Activated CD8-positive, alpha-beta memory T cell treated with anti-CD3 and anti-CD28 coated beads, Interleukin-2, amount 50 U/mL, for 1 hour (primary cell): ENCODE data around the gene AWAT2.

Experiments
- DNase-seq: peaks from one replicate; pipeline ENCODE4 v3.0.0-alpha.2; 2020; ENCODE audit errors: extremely low read depth

AWAT2 gene

GRCh38 chrX:70042399-70043371 lies 7.1 kb downstream of the AWAT2 start:
- DNase-seq = no peak

DNA sequence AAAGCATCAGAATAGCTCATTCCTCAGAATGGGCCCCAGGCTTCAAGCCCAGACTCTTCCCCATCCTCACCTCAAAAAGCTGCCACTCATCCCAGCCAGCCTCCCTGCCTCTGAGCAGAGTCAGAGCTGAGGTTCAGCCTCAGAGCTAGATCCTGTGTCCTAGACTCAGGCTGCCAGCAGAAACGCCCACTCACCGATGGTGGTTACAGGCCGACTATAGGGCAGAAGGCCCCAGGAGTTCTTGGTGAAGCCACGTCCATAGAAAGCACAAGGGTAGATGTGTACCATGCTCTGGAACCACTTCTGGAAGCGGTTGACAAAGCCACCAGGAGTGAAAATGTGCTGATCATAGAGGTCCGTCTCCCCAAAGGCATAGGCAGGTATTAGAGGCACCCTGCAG lies 7.7 kb downstream of the AWAT2 start:
- DNase-seq = no peak

DNA sequence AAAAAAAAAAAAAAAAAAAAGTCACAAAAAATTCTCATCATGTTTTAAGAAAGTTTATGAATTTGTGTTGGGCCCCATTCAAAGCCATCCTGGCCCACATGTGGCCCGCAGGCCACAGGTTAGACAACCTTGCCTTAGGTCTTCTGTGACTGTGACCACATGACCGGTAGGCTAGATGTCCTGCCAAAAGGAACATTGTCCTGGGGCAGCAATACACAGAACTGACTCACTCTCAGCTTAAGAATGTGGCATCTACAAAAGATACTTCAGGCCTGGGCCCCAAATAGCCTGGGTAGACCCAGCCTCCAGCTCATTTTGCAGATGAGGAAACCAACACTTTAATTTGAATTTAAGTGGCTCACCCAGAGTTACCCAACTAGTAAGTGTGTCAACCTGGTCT lies 10.0 kb downstream of the AWAT2 start:
- DNase-seq = no peak

DNA sequence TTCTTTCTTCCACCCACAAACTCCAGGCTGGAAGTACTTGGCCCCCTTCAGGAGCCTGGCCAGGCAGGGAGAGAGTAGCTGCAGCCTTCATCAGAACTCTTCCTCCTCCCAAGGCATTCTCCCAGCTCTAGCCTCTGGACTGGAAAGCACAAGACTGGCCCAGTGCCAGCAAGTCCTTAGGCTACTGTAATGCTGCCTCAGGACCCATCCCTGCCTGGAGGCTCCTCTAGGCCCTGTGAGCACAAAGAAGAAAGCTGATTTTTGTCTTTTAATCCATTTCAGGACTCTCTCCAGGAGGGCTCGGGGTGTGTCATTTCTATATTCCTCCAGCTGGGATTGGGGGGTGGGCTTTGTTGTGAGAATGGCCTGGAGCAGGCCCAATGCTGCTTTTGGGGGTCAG lies 10.8 kb downstream of the AWAT2 start:
- DNase-seq = no peak

GRCh38 chrX:70038515-70038914 lies 11.2 kb downstream of the AWAT2 start:
- no peak for DNase-seq

- no peak for DNase-seq
Observed at GRCh38 chrX:70034646-70035045, 15.1 kb downstream of the AWAT2 start.

- no peak for DNase-seq
Observed at GRCh38 chrX:70033348-70034051, 16.2 kb downstream of the AWAT2 start.

GRCh38 chrX:70032792-70033191 lies 16.9 kb downstream of the AWAT2 start:
- DNase-seq = no peak

GRCh38 chrX:70030301-70030767 lies 19.4 kb downstream of the AWAT2 start:
- no peak for DNase-seq

DNA sequence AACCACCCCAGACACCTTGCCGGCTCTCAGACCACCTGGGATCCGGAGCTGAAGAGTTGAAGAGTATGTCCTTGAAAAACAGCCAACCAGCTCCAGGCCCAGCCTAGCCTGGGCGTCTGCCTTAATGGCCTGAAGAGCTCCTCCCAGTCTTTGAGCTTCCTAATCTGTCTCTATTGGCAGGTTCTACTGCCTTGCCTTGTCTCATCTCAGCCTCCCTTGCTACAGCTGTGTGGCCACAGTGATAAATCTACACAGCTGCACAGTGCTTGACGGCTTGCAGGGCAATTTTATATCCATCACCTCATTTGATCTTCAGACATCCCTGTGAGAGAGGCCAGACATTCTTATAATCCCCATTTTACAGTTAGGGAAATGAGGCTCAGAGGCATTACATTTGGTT lies 19.9 kb downstream of the AWAT2 start:
- DNase-seq = no peak

GRCh38 chrX:70026851-70027200 lies 22.9 kb downstream of the AWAT2 start:
- no peak for DNase-seq

DNA sequence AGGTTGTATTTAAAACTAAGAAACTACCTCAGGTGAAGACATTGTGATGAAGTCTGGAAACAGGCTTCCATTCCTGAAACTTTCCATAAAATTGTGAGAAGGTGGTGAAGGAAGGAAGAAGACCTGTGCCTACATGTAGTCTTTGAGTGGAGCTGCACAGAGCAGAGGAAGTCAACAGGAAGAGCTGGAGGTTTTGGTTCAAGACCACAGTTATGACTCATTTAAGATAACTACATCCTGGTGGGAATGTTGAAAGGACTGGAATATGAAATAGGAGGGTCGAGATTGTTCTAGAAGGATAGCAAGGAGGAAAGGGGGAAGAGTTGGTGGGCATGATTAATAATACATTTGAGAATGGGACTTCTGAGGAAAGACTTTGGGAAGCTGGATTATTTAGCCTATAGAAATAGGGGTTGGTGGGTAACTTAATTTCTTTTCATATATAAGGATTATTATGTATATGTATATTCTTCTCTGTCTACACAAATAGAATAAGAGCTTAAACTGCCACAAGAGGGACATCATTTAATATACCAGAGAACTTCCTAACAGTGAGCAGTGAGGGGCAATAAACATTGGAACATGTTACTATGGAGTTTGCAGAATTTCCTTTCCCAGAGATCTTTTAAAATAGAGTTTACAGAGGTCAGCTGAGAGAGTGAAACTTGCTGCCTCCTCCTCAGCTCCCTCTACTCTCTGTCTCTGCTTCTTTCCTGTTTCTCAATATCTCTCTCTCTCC lies 23.5 kb downstream of the AWAT2 start:
- no peak for DNase-seq

- no peak for DNase-seq
Observed at GRCh38 chrX:70025464-70025863, 24.3 kb downstream of the AWAT2 start.

- DNase-seq = no peak
Observed at GRCh38 chrX:70022616-70023015, 27.1 kb downstream of the AWAT2 start.

DNA sequence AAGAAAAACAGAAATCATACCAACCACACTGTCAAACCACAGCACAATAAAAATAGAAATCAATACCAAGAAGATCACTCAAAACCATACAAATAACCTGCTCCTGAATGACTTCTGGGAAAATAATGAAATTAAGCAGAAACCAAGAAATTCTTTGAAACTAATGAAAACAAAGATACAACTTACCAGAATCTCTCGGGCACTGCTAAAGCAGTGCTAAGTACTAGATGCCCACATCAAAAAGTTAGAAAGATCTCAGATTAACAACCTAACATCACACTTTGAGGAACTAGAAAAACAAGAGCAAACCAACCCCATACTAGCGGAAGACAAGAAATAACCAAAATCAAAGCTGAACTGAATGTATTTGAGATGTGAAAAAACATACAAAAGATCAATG lies 33.2 kb downstream of the AWAT2 start:
- no peak for DNase-seq

GRCh38 chrX:70013466-70014381 lies 36.0 kb downstream of the AWAT2 start:
- DNase-seq = no peak

DNA sequence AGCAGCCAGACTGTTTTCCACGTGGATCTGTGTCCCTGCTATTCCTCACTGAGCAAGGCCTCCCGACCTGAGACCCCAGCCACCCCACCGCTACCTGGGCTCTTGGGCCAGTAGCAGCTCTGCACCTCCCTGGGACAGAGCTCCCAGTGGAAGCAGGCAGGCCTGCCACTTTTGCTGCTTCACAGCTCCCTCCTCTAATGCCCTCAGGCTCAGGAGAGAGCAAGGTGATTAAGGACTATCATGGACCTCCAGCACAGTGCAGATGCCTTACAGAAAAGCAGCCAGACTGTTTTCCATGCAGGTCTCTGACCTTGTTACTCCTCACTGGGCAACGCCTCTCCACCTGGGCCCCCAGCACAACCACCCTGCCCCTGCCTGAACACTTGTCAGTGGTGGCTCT lies 37.0 kb downstream of the AWAT2 start:
- no peak for DNase-seq

- DNase-seq = no peak
Observed at GRCh38 chrX:70009970-70010369, 39.8 kb downstream of the AWAT2 start.

GRCh38 chrX:70009049-70009448 lies 40.7 kb downstream of the AWAT2 start:
- DNase-seq = no peak

GRCh38 chrX:70007946-70008345 lies 41.8 kb downstream of the AWAT2 start:
- DNase-seq = no peak

DNA sequence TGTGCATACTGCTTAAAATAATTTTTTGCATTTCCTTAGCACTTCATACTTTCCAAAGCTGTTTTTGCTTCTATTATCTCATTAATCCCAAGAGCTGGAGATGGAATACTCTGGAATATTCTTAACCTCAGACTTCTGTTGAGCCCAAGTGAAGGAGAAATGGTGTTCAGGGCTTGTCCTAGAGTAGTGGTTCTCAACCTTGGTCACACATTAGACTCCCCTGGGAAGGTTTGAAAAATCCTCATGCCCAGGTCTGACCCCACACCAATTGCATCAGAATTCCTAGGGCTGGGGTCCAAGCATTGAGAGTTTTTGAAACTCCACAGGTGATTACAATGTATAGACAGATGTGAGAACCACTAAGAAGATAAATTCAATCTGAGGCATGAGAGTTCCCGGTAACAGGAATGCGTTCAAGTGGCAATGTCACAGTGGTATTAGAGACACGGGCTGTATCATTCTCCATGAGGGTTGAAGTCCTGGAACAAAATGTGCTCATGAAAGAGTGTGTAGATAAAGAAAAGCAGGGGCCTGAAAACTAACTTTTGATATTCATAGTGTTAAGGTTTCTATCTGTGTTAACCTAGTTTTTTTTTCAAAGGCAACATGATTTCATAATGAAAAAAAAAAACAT lies 47.9 kb downstream of the AWAT2 start:
- no peak for DNase-seq
